Neural cell (in vitro differentiated cells): Measurements from ENCODE around the gene TRUB1.
"Not testable (repeated sequence)": the region's sequence is repeated elsewhere in the genome, so short reads cannot be mapped to it uniquely, and the experiment has no call there.

Source experiments
- EP300 ChIP-seq: fragments of 450-650 bp; conservative IDR thresholded peaks from 2 replicates; pipeline ENCODE4 v1.6.1; 2014; ENCODE audit warnings: antibody characterized with exemption, mild to moderate bottlenecking, moderate library complexity; ENCODE audit not compliant: poor library complexity, severe bottlenecking
- EZH2 ChIP-seq: fragments of 200-600, 300-800 bp; shearing (Covaris generic), sonication (generic); IDR thresholded peaks from 2 replicates; pipeline ENCODE4 v1.6.1; 2014; ENCODE audit warnings: antibody characterized with exemption, low read length, borderline replicate concordance, mild to moderate bottlenecking; ENCODE audit not compliant: insufficient read depth, poor library complexity, severe bottlenecking
- SMC3 ChIP-seq: fragments of 450-650 bp; conservative IDR thresholded peaks from 2 replicates; pipeline ENCODE4 v1.6.1; 2014; ENCODE audit warnings: antibody characterized with exemption, mild to moderate bottlenecking, moderate library complexity; ENCODE audit not compliant: poor library complexity
- TAF1 ChIP-seq: IDR thresholded peaks from 2 replicates; pipeline ENCODE4 v1.6.1; 2012; ENCODE audit warnings: low read depth
- TF ChIP-seq, protein P1 (sequence below): IDR thresholded peaks from 2 replicates; pipeline ENCODE4 v1.6.1; 2012; ENCODE audit warnings: borderline replicate concordance
- TF ChIP-seq, protein P2 (sequence below): fragments of 450-650 bp; IDR thresholded peaks from 2 replicates; pipeline ENCODE4 v1.5.1; 2014; ENCODE audit warnings: antibody characterized with exemption, mild to moderate bottlenecking, moderate library complexity; ENCODE audit not compliant: poor library complexity, severe bottlenecking

DNA sequence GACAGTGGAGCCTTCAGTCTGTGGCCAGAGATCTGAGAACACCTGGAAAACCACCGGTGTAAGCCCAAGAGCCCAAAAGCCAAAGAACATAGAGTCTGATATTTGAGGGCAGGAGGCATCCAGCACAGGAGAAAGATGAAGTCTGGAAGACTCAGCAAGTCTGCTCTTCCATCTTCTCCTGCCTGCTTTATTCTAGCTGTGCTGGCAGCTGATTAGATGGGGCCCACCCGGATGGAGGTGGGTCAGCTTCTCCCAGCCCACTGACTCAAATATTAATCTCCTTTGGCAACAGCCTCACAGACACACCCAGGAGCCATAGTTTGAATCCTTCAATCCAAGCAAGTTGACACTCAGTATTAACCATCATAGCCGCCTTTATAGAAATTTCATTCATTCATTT lies 4.0 kb upstream of the TRUB1 start:
- TF ChIP-seq EP300, TAF1, SMC3, EZH2: not testable (repeated sequence)
- TF ChIP-seq, protein P1, sequence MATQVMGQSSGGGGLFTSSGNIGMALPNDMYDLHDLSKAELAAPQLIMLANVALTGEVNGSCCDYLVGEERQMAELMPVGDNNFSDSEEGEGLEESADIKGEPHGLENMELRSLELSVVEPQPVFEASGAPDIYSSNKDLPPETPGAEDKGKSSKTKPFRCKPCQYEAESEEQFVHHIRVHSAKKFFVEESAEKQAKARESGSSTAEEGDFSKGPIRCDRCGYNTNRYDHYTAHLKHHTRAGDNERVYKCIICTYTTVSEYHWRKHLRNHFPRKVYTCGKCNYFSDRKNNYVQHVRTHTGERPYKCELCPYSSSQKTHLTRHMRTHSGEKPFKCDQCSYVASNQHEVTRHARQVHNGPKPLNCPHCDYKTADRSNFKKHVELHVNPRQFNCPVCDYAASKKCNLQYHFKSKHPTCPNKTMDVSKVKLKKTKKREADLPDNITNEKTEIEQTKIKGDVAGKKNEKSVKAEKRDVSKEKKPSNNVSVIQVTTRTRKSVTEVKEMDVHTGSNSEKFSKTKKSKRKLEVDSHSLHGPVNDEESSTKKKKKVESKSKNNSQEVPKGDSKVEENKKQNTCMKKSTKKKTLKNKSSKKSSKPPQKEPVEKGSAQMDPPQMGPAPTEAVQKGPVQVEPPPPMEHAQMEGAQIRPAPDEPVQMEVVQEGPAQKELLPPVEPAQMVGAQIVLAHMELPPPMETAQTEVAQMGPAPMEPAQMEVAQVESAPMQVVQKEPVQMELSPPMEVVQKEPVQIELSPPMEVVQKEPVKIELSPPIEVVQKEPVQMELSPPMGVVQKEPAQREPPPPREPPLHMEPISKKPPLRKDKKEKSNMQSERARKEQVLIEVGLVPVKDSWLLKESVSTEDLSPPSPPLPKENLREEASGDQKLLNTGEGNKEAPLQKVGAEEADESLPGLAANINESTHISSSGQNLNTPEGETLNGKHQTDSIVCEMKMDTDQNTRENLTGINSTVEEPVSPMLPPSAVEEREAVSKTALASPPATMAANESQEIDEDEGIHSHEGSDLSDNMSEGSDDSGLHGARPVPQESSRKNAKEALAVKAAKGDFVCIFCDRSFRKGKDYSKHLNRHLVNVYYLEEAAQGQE, result not testable (repeated sequence)
- TF ChIP-seq, protein P2, sequence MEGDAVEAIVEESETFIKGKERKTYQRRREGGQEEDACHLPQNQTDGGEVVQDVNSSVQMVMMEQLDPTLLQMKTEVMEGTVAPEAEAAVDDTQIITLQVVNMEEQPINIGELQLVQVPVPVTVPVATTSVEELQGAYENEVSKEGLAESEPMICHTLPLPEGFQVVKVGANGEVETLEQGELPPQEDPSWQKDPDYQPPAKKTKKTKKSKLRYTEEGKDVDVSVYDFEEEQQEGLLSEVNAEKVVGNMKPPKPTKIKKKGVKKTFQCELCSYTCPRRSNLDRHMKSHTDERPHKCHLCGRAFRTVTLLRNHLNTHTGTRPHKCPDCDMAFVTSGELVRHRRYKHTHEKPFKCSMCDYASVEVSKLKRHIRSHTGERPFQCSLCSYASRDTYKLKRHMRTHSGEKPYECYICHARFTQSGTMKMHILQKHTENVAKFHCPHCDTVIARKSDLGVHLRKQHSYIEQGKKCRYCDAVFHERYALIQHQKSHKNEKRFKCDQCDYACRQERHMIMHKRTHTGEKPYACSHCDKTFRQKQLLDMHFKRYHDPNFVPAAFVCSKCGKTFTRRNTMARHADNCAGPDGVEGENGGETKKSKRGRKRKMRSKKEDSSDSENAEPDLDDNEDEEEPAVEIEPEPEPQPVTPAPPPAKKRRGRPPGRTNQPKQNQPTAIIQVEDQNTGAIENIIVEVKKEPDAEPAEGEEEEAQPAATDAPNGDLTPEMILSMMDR, result not testable (repeated sequence)
